T-cell (primary cell): ENCODE data around the gene EPC2. TPM values are rescaled to one million over a fixed set of nuclear protein-coding genes. Genes with fewer than 3 reads are reported as not detected.
"Not testable (repeated sequence)": the region's sequence is repeated elsewhere in the genome, so short reads cannot be mapped to it uniquely, and the experiment has no call there.

ENCODE experiments used
- ATAC-seq, 4 experiments: fragments of 200-7000 bp in 3 of 4; fragments of 150-1000 bp in 1 of 4; cut with Tn5 transposase; replicated peaks in 1 of 4; 1 replicate in 3 of 4; 2 replicates in 1 of 4; pipeline ENCODE4 v1.10.0; 2021; ENCODE audit warnings: moderate library complexity in 3 of 4, mild to moderate bottlenecking in 2 of 4, moderate number of reproducible peaks in 1 of 4
- CTCF ChIA-PET, 2 donors: fragments of 300-600 bp; sonication (Branson Sonifier 250); formaldehyde crosslinking; loops; one replicate each; lab custom pipeline; 2022; ENCODE audit warnings: antibody characterized with exemption in 2 of 2; lab: Charles Lee
- POLR2A ChIA-PET, 2 donors: fragments of 300-600 bp; sonication (Branson Sonifier 250); formaldehyde crosslinking; loops; one replicate each; lab custom pipeline; 2022; ENCODE audit warnings: antibody characterized with exemption in 2 of 2; lab: Charles Lee
- DNase-seq, 35 experiments: peaks; one replicate each; pipeline versions ENCODE4 v3.0.0 to v3.0.0-alpha.2; 2013 to 2023
- H3K27ac ChIP-seq: one replicate; pipeline ENCODE4 v1.5.1; 2013; ENCODE audit warnings: low read length
- H3K27me3 ChIP-seq, 2 experiments: replicated peaks in 1 of 2; 1 replicate in 1 of 2; 2 replicates in 1 of 2; pipeline versions ENCODE4 v1.6.1 to v1.7.0; 2013; ENCODE audit warnings: low read length in 1 of 2, mixed read lengths in 1 of 2; ENCODE audit not compliant: control insufficient read depth in 2 of 2, insufficient read depth in 2 of 2; ENCODE audit errors: extremely low read depth in 1 of 2
- H3K36me3 ChIP-seq, 2 donors: 1 replicate in 1 of 2; 2 replicates in 1 of 2; pipeline versions ENCODE4 v1.6.1 to v1.7.0; 2013; ENCODE audit warnings: low read length in 1 of 2; ENCODE audit not compliant: control insufficient read depth in 2 of 2, insufficient read depth in 1 of 2; ENCODE audit errors: extremely low read depth in 1 of 2
- H3K4me1 ChIP-seq, 2 experiments: 1 replicate in 1 of 2; 2 replicates in 1 of 2; pipeline versions ENCODE4 v1.6.1 to v1.7.0; 2013; ENCODE audit warnings: low read length in 2 of 2, mixed read lengths in 1 of 2; ENCODE audit not compliant: insufficient read depth in 2 of 2, control insufficient read depth in 1 of 2; ENCODE audit errors: extremely low read depth in 1 of 2
- H3K4me3 ChIP-seq, 2 donors: 1 replicate in 1 of 2; 2 replicates in 1 of 2; pipeline versions ENCODE4 v1.5.1 to v1.7.0; 2013; ENCODE audit warnings: mild to moderate bottlenecking in 2 of 2, low read length in 1 of 2, moderate library complexity in 1 of 2; ENCODE audit not compliant: control insufficient read depth in 1 of 2; ENCODE audit errors: extremely low read depth in 1 of 2
- H3K9me3 ChIP-seq: 2 replicates; pipeline ENCODE4 v1.7.0; 2013
- H3K27ac Mint-ChIP-seq, 2 donors: one replicate each; pipeline ENCODE4 v1.8.0; 2020 to 2021; ENCODE audit warnings: mild to moderate bottlenecking in 2 of 2, mixed read lengths in 2 of 2
- H3K27me3 Mint-ChIP-seq, 2 donors: one replicate each; pipeline ENCODE4 v1.8.0; 2021 to 2022; ENCODE audit warnings: mixed read lengths in 2 of 2
- H3K36me3 Mint-ChIP-seq: one replicate; pipeline ENCODE4 v1.8.0; 2021; ENCODE audit warnings: mixed read lengths
- H3K4me1 Mint-ChIP-seq, 3 donors: one replicate each; pipeline ENCODE4 v1.8.0; 2020 to 2022; ENCODE audit warnings: mixed read lengths in 3 of 3, mild to moderate bottlenecking in 1 of 3
- H3K4me3 Mint-ChIP-seq, 3 donors: one replicate each; pipeline ENCODE4 v1.8.0; 2020 to 2022; ENCODE audit warnings: mild to moderate bottlenecking in 3 of 3, mixed read lengths in 3 of 3, moderate library complexity in 3 of 3
- H3K9me3 Mint-ChIP-seq, 3 donors: one replicate each; pipeline ENCODE4 v1.8.0; 2020 to 2022; ENCODE audit warnings: mixed read lengths in 3 of 3
- WGBS: methylation state at CpG from one replicate; pipeline ENCODE4 v1.1.5; 2013; ENCODE audit warnings: missing lambda C conversion rate; ENCODE audit not compliant: insufficient coverage; 5-methylcytosine and 5-hydroxymethylcytosine counted together
- total RNA-seq, 35 experiments: library from RNA in 6 of 35; stranded (reverse) in 6 of 35; fragments of 120-200 nt in 1 of 35; gene quantifications; one replicate each; pipeline versions ENCODE4 v1.2.1 to v1.2.4 and lab custom pipeline; 2013 to 2026

Gene EPC2
- total RNA-seq, 5 donors from 2014 or later (not counting 1 experiment from before 2014, with no cell fraction given) = 54.3 to 84.3 (median 66.9) TPM

- peak; percentile 35 to 64 (median 60) for ATAC-seq
- peaks cover 0 to 9% (median 0%) of the 10 kb centered on the region in 3 donors for H3K9me3 Mint-ChIP-seq
- ChIA-PET CTCF (interaction anchor here (0.6 to 1.7 kb wide), 4 partner anchors 11 to 32 kb away, joined by 3 to 6 read pairs (median 4); no protein-coding TSS in a partner anchor), POLR2A (interaction anchor here in 1 of 2 donors (0.7 kb wide), 1 partner anchor 1346 kb away, joined by 3 read pairs; no protein-coding TSS in a partner anchor)
- DNase-seq = peak in 15 of 35 experiments; percentile 3 to 65 (median 25)
- Histone ChIP-seq H3K4me1 (peaks cover 7 to 22% of the 10 kb centered on the region in 2 experiments), H3K9me3 (no peaks in the 10 kb centered on the region), H3K27me3 (no peaks in the 10 kb centered on the region), H3K27ac (no peak overlapping the region), H3K36me3 (no peaks in the 10 kb centered on the region), H3K4me3 (no peak overlapping the region)
- peaks cover 78 to 86% (median 82%) of the 10 kb centered on the region in 3 donors for H3K4me1 Mint-ChIP-seq
- H3K36me3 Mint-ChIP-seq = peaks cover 7% of the 10 kb centered on the region
- peak overlapping the region; percentile 41 to 60 for H3K27ac Mint-ChIP-seq
- H3K27me3 Mint-ChIP-seq = no peaks in the 10 kb centered on the region
- H3K4me3 Mint-ChIP-seq = peak overlapping the region in 1 of 3 donors; percentile 7
- 40% methylated on average over 1 of the region's 2 CpGs for WGBS
Observed at GRCh38 chr2:148674063-148675020, 29.8 kb downstream of the EPC2 start.

GRCh38 chr2:148675708-148676107 is 31.2 kb downstream of the EPC2 start:
- Mint-ChIP-seq H3K9me3 (peaks cover 0 to 12% (median 0%) of the 10 kb centered on the region in 3 donors), H3K36me3 (peaks cover 10% of the 10 kb centered on the region), H3K27me3 (no peaks in the 10 kb centered on the region), H3K27ac (peak overlapping the region in 1 of 2 donors; percentile 0), H3K4me1 (peaks cover 78 to 84% (median 81%) of the 10 kb centered on the region in 3 donors), H3K4me3 (no peak overlapping the region)
- no peak overlapping the region for H3K4me3 ChIP-seq
- H3K27ac ChIP-seq = no peak overlapping the region
- ATAC-seq (no peak), DNase-seq (no peak)
- ChIA-PET POLR2A (no interaction called here), CTCF (interaction anchor here (0.6 to 1.3 kb wide), 5 partner anchors 19 to 502 kb away, joined by 3 to 4 read pairs (median 3); no protein-coding TSS in a partner anchor)
- H3K4me1 ChIP-seq = peaks cover 7 to 24% of the 10 kb centered on the region in 2 experiments
- WGBS = no CpG with 5 or more reads among the region's 4 CpGs
- no peaks in the 10 kb centered on the region for H3K27me3 ChIP-seq
- no peaks in the 10 kb centered on the region for H3K9me3 ChIP-seq
- H3K36me3 ChIP-seq = no peaks in the 10 kb centered on the region

GRCh38 chr2:148678302-148679179 is 34.0 kb downstream of the EPC2 start:
- DNase-seq, H3K9me3 ChIP-seq, H3K27ac ChIP-seq, H3K27me3 Mint-ChIP-seq, H3K9me3 Mint-ChIP-seq, H3K36me3 ChIP-seq, H3K27me3 ChIP-seq, H3K36me3 Mint-ChIP-seq, H3K4me3 ChIP-seq, H3K27ac Mint-ChIP-seq, ATAC-seq, H3K4me3 Mint-ChIP-seq: not testable (repeated sequence)
- POLR2A ChIA-PET = interaction anchor here in 1 of 2 donors (0.6 kb wide), 1 partner anchor 13 kb away, joined by 3 read pairs; no protein-coding TSS in a partner anchor
- H3K4me1 ChIP-seq = peaks cover 7 to 22% of the 10 kb centered on the region in 2 experiments
- CTCF ChIA-PET = interaction anchor here in 1 of 2 donors (0.5 kb wide), 1 partner anchor 201 kb away, joined by 3 read pairs; no protein-coding TSS in a partner anchor
- WGBS = 94% methylated on average over 23 of the region's 31 CpGs
- peaks cover 76 to 80% (median 78%) of the 10 kb centered on the region in 3 donors for H3K4me1 Mint-ChIP-seq

- Histone ChIP-seq H3K4me3 (no peak overlapping the region), H3K36me3 (no peaks in the 10 kb centered on the region), H3K27ac (no peak overlapping the region), H3K9me3 (no peaks in the 10 kb centered on the region), H3K27me3 (no peaks in the 10 kb centered on the region), H3K4me1 (peaks cover 2 to 11% of the 10 kb centered on the region in 2 experiments)
- WGBS = 92% methylated on average over 2 of the region's 3 CpGs
- DNase-seq = no peak
- H3K4me3 Mint-ChIP-seq = no peak overlapping the region
- ChIA-PET CTCF (no interaction called here), POLR2A (no interaction called here)
- H3K27me3 Mint-ChIP-seq = no peaks in the 10 kb centered on the region
- H3K4me1 Mint-ChIP-seq = peaks cover 75 to 78% (median 77%) of the 10 kb centered on the region in 3 donors
- no peak for ATAC-seq
- H3K9me3 Mint-ChIP-seq = peaks cover 0 to 4% (median 0%) of the 10 kb centered on the region in 3 donors
- peak overlapping the region in 1 of 2 donors; percentile 17 for H3K27ac Mint-ChIP-seq
- peaks cover 9% of the 10 kb centered on the region for H3K36me3 Mint-ChIP-seq
Observed at GRCh38 chr2:148680462-148680861, 35.9 kb downstream of the EPC2 start.

GRCh38 chr2:148681443-148681842 is 36.9 kb downstream of the EPC2 start:
- no CpG with 5 or more reads among the region's 5 CpGs for WGBS
- Histone ChIP-seq H3K27me3 (no peaks in the 10 kb centered on the region), H3K9me3 (no peaks in the 10 kb centered on the region), H3K27ac (no peak overlapping the region), H3K4me1 (peaks cover 3 to 11% of the 10 kb centered on the region in 2 experiments), H3K36me3 (no peaks in the 10 kb centered on the region), H3K4me3 (no peak overlapping the region)
- POLR2A ChIA-PET = no interaction called here
- Mint-ChIP-seq H3K4me1 (peaks cover 77 to 78% (median 77%) of the 10 kb centered on the region in 3 donors), H3K9me3 (peaks cover 0 to 4% (median 0%) of the 10 kb centered on the region in 3 donors), H3K36me3 (peaks cover 9% of the 10 kb centered on the region), H3K27me3 (no peaks in the 10 kb centered on the region), H3K4me3 (no peak overlapping the region), H3K27ac (no peak overlapping the region)
- CTCF ChIA-PET = interaction anchor here in 1 of 2 donors (0.5 kb wide), 1 partner anchor 190 kb away, joined by 3 read pairs; no protein-coding TSS in a partner anchor
- ATAC-seq (no peak), DNase-seq (no peak)
